Activated T-cell treated with anti-CD3 and anti-CD28 coated beads, Interleukin-2, amount 50 U/mL, for 72 hours (primary cell): ENCODE results near the gene LRBA. TPM values are rescaled to one million over a fixed set of nuclear protein-coding genes. Genes with fewer than 3 reads are reported as not detected.

Experiments
- ATAC-seq, 2 donors: fragments of 150-1000 bp; cut with Tn5 transposase; replicated peaks in 1 of 2; 2 replicates each; pipeline ENCODE4 v1.10.0; 2021; ENCODE audit warnings: moderate library complexity in 2 of 2, mild to moderate bottlenecking in 1 of 2
- DNase-seq, 2 donors: peaks; one replicate each; pipeline ENCODE4 v3.0.0; 2021 to 2022; ENCODE audit warnings: mixed read lengths in 1 of 2
- H3K27ac Mint-ChIP-seq: one replicate; pipeline ENCODE4 v1.8.0; 2022; ENCODE audit warnings: mild to moderate bottlenecking, moderate library complexity, mixed read lengths
- H3K27me3 Mint-ChIP-seq: one replicate; pipeline ENCODE4 v1.8.0; 2022; ENCODE audit warnings: low read depth, mixed read lengths
- H3K36me3 Mint-ChIP-seq, 2 donors: one replicate each; pipeline ENCODE4 v1.8.0; 2022; ENCODE audit warnings: mixed read lengths in 2 of 2, mild to moderate bottlenecking in 1 of 2; ENCODE audit not compliant: insufficient read depth in 2 of 2
- H3K4me1 Mint-ChIP-seq: one replicate; pipeline ENCODE4 v1.8.0; 2022; ENCODE audit warnings: low read depth, mixed read lengths
- H3K4me3 Mint-ChIP-seq, 2 donors: one replicate each; pipeline ENCODE4 v1.8.0; 2022; ENCODE audit warnings: mild to moderate bottlenecking in 2 of 2, mixed read lengths in 2 of 2, moderate library complexity in 2 of 2
- H3K9me3 Mint-ChIP-seq, 2 donors: one replicate each; pipeline ENCODE4 v1.8.0; 2022; ENCODE audit warnings: mixed read lengths in 2 of 2
- total RNA-seq, 2 donors: library from RNA; stranded (reverse); gene quantifications; one replicate each; pipeline ENCODE4 v1.2.3, GENCODE V29; 2022

Gene LRBA
- total RNA-seq, 2 donors from 2014 or later = 46.3 to 56.6 TPM

DNA sequence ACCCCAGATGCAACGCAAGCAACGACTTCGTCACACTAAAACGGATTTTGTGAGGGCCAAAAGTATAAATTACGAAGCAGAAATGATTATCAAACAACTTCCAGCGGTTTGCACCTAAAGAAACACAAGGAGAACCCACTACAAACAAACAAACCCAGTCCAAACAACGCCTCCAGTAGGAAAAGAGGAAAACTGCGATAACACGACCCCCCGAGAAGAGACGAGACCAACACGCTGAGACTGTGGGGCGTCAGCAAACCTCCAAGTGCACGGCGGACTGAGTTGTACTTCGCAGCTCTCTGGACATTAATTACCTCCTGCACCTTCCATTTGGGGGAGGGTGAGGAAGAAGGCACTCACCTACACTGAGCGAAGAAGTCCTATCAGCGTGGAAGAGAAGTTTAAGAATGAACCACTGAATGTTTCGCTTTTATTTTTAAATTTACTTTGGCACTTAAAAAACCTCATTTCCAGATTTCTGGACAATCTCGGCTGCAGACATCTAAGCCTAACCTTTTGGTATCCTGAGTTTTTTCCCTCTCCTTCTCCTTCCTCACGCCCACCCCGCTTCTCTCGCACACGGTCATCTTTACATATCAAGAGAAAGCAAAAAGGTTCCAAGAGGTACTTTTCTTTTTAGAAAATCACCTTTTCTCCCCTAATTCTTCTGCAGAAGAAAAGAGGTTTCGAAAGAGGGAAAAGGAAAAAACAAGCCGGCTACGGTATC is 432.8 kb downstream of the LRBA start, which contains the start of gene MAB21L2:
MAB21L2 (plus strand) TSS at position 6 of the 727 bp plus-strand sequence. CDS start 879 bp downstream, outside the sequence.
- ATAC-seq = no peak
- Mint-ChIP-seq H3K9me3 (no peaks in the 10 kb centered on the region), H3K4me1 (no peaks in the 10 kb centered on the region), H3K4me3 (no peak within 1 kb of the TSS), H3K36me3 (peaks cover 9 to 25% of the 10 kb centered on the region in 2 donors), H3K27me3 (no peaks in the 10 kb centered on the region), H3K27ac (no peak within 1 kb of the TSS)
- no peak for DNase-seq

DNA sequence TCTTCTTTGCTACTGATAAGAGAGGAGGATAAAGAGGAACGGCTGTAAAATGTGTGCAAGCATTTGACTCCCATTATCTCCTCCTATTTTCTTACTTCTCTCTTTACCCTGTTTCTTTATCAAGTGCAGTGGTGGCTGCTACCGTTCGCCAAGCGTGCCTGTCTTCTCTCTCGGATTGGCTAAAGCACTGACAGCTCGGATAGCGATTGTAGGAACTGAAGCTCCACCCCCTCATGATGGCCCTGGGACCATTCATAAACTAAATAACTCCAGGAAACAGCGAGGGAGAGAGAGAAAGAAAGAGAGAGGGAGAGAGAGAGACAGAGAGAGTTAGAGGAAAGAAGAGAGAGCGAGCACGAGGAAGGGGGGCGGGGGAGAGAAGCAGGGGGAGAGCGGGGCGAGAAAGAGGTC is 433.4 kb downstream of the LRBA start:
- no peaks in the 10 kb centered on the region for H3K4me1 Mint-ChIP-seq
- ATAC-seq (no peak), DNase-seq (no peak)
- no peaks in the 10 kb centered on the region for H3K27me3 Mint-ChIP-seq
- no peak overlapping the region for H3K4me3 Mint-ChIP-seq
- H3K27ac Mint-ChIP-seq = no peak overlapping the region
- H3K36me3 Mint-ChIP-seq = peaks cover 9 to 25% of the 10 kb centered on the region in 2 donors
- H3K9me3 Mint-ChIP-seq = no peaks in the 10 kb centered on the region

DNA sequence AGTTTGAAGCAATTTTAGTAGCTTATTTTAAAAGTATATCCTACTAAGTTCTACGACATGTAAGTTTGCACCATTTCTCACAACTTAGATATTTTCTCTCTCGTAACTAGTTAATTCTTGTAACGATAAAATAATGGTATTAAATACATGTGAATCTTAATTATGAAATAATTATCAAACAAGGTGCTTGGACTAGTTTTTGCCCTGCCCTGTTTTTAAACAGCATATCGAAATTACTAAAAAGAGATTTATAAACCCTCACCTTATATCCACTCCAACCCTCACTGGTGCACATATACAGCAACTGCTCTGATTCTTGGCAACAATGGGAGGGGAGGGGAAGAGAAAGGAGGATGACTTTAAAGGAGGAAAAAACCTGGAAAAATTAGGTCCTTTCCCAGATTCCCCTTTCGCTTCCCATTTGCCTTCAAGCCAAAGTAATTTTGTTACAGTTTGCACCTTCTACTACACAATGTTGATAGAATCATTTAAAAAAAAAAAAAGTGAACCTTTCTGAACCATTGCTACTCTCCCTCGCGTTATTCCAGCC is 434.0 kb downstream of the LRBA start:
- Mint-ChIP-seq H3K4me1 (no peaks in the 10 kb centered on the region), H3K27ac (no peak overlapping the region), H3K27me3 (no peaks in the 10 kb centered on the region), H3K9me3 (no peaks in the 10 kb centered on the region), H3K36me3 (peaks cover 9 to 24% of the 10 kb centered on the region in 2 donors), H3K4me3 (no peak overlapping the region)
- ATAC-seq (no peak), DNase-seq (no peak)

DNA sequence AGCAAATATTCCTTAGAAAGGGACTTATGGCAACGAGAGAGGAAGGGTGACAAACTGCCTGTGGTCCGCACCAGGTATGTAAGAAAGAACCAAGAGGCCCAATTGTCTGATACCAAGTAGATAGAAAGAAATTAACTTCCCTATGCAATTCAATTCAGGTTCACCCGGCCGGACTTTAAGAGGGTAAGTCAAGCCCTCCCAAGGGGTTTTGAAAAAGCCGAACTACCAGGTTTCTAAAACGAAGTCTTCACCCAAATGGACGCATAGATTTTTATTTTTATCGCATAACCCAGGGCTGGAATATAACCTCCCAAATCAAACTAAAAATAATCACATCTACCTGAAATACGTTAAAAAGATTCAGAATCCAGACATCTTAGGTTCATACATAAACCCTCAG is 434.8 kb downstream of the LRBA start:
- H3K36me3 Mint-ChIP-seq = peaks cover 9 to 23% of the 10 kb centered on the region in 2 donors
- H3K27ac Mint-ChIP-seq = no peak overlapping the region
- DNase-seq (no peak), ATAC-seq (no peak)
- no peaks in the 10 kb centered on the region for H3K4me1 Mint-ChIP-seq
- no peak overlapping the region for H3K4me3 Mint-ChIP-seq
- no peaks in the 10 kb centered on the region for H3K27me3 Mint-ChIP-seq
- no peaks in the 10 kb centered on the region for H3K9me3 Mint-ChIP-seq

DNA sequence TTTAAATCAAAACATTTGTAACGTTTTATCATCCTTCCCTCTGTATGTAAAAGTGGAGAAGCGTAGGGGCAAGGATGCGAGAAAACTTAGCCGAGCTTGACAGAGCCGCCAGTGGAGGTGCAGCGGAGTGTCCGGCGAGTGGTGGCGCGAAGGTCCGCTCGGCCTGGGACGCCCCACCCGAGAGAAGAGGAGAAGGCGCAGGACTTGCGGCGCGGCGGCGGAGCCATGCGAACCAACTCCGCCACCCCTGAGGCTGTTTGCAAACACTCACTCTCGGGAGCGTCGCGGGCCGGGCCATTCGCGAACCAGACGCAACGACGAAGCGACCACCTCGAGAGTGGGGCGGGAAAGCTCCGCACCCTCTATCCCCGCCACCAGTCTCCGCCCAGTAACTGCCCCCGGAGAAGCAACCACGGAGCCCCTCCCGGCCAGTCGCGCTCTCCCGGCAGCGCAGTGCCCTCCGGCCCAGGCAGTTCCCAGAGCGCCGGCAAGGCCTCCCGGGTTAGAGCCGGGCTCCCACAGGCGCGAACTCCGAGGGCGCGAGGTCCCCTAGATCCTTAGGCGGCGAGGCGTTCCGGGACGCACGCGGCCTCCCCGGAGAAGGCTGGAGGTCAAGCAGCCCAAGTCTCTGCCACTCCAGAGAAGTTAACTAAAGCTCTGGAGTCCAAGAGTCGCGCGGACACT is 435.4 kb downstream of the LRBA start:
- ATAC-seq (no peak), DNase-seq (no peak)
- H3K36me3 Mint-ChIP-seq = peaks cover 9 to 23% of the 10 kb centered on the region in 2 donors
- H3K4me3 Mint-ChIP-seq = no peak overlapping the region
- no peaks in the 10 kb centered on the region for H3K9me3 Mint-ChIP-seq
- H3K4me1 Mint-ChIP-seq = no peaks in the 10 kb centered on the region
- no peak overlapping the region for H3K27ac Mint-ChIP-seq
- H3K27me3 Mint-ChIP-seq = no peaks in the 10 kb centered on the region

DNA sequence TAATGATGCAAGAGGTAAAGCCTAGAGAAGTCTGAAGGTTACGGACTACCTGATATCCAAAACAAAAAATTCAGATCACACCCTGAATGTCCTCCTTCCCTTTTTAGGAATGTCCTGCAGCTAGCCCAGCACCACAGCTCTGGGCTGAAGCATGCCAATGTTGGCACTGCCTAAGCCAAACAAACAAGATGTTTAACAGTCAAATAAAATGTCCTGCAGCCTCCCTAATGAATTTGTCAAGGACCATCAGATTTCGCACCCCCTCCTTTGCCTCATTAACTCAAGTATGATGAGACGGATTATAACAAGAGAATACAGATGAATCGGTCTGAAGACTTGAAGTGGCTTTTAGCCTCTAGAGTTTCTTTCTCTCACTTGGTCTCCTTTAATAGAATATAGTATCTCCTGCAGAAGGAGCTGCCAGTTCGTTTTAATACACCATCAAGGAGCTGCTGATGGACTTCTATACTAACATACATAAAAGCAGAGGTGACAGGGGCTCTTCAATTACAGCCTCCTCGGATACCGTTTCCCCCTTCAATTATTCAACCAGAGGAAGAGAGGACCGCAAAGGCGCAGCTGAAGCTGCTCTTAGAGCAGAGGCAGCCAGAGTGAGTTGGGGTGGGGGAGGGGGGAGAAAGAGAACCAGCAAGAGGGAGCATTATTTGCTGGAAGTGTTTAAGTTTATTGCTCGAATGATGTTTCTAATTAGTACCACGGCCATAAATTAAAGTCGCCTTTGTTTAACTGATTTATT is 436.2 kb downstream of the LRBA start:
- no peaks in the 10 kb centered on the region for H3K4me1 Mint-ChIP-seq
- no peaks in the 10 kb centered on the region for H3K9me3 Mint-ChIP-seq
- no peak for DNase-seq
- peaks cover 9 to 20% of the 10 kb centered on the region in 2 donors for H3K36me3 Mint-ChIP-seq
- H3K27ac Mint-ChIP-seq = no peak overlapping the region
- H3K27me3 Mint-ChIP-seq = no peaks in the 10 kb centered on the region
- no peak overlapping the region for H3K4me3 Mint-ChIP-seq
- ATAC-seq = no peak

DNA sequence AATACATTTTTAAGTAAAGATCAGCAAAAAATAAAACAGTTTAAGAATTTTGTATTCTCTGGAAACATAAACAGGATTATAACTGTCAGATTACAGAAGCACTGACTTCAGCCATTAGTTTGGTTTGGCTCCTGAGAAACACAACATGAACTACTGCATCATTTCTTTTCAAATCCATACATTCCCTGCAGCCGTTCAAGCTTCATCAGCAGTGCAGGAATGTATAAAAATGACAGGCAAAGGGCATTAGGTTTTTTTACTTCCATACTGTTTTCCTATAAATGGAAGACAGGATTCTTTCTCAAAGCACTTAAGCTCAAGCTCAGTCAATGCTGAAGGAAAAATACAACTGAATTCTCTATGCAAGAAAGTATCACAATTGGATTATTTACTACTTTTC is 437.3 kb downstream of the LRBA start:
- H3K9me3 Mint-ChIP-seq = no peaks in the 10 kb centered on the region
- no peak overlapping the region for H3K4me3 Mint-ChIP-seq
- ATAC-seq (no peak), DNase-seq (no peak)
- peaks cover 9 to 13% of the 10 kb centered on the region in 2 donors for H3K36me3 Mint-ChIP-seq
- H3K27ac Mint-ChIP-seq = no peak overlapping the region
- peaks cover 9% of the 10 kb centered on the region for H3K4me1 Mint-ChIP-seq
- no peaks in the 10 kb centered on the region for H3K27me3 Mint-ChIP-seq

DNA sequence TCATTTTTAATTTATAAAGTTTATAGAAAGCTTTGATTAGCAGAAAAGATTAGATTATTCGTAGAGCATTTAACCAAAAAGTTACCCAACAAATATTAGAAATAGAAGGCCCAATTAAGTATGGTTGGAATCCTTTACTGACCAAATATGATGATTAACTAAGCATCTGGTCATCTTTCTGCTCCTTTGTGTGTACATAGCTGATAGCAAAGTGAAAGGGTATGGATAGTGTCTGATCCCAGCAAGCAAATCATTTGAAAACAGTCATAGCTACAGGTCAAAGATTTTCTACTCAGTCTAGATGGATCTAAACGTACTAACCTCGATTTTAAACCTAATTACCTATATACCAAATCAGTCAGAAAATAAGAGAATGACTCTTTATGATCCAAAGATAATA is 440.4 kb downstream of the LRBA start:
- peaks cover 0 to 3% of the 10 kb centered on the region in 2 donors for H3K36me3 Mint-ChIP-seq
- ATAC-seq = no peak
- H3K27ac Mint-ChIP-seq = no peak overlapping the region
- no peaks in the 10 kb centered on the region for H3K9me3 Mint-ChIP-seq
- DNase-seq = no peak
- peaks cover 11% of the 10 kb centered on the region for H3K4me1 Mint-ChIP-seq
- H3K27me3 Mint-ChIP-seq = no peaks in the 10 kb centered on the region
- no peak overlapping the region for H3K4me3 Mint-ChIP-seq

DNA sequence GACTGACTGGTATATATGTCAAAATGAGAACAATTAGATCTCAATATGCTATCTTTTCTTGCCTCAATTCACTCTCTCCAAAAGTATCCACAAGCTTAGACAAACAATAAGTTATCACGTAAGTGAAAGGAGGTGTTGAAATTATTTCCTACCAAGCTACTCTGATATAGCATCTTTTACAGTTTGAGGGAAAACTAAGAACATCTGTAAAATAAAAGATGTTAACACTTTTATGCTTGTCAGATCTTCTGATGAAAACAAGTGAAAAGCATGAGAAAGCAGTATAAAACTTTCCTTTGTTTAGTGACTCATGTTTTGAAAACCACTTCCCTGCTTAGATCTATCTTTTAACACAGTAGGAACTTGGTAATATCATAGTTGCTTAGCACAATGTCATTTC is 441.6 kb downstream of the LRBA start:
- ATAC-seq = peak; percentile 66 to 78
- Mint-ChIP-seq H3K4me1 (peaks cover 11% of the 10 kb centered on the region), H3K9me3 (no peaks in the 10 kb centered on the region), H3K27me3 (no peaks in the 10 kb centered on the region), H3K4me3 (peak overlapping the region in 1 of 2 donors; percentile 49), H3K36me3 (no peaks in the 10 kb centered on the region), H3K27ac (peak overlapping the region; percentile 82)
- no peak for DNase-seq

DNA sequence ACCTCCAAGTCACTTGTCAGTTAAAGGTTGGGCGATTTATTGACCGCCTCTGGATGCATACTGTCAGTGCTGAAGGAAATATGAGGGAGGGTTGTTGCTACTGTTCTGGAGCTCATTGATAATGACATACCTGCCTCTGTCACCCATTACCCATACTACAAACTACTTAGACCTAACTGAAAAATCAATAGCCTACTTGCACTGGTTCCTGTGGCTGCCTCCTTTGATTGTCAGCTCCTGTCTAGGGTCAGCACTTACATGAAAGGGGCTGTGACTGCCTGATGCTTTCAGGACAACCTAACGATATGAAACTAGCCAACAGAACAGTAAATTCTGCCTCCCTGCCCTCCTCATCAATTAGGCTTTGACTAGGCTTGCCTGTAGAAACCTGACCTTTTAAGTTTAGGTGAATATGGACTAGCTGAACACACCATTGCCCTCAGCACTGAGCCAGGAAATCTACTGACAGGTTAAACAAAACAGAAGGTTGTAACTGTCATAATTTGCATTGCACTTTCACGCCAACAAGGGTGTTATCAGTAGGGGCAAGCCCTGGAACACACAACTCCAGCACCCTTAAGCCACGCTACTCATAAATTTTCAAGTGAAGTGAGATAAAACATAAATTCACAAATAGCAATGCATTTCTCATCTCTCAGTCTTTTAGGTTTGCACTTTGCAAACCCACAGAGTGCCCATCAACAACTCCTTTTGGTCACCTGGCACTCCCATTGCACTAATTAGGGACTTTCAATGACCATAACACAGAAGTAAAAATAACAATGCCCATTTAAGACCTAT is 442.2 kb downstream of the LRBA start:
- H3K36me3 Mint-ChIP-seq = no peaks in the 10 kb centered on the region
- H3K4me1 Mint-ChIP-seq = peaks cover 11% of the 10 kb centered on the region
- H3K27ac Mint-ChIP-seq = peak overlapping the region; percentile 82
- no peaks in the 10 kb centered on the region for H3K9me3 Mint-ChIP-seq
- no peaks in the 10 kb centered on the region for H3K27me3 Mint-ChIP-seq
- no peak overlapping the region for H3K4me3 Mint-ChIP-seq
- ATAC-seq = peak in 1 of 2 donors; percentile 19
- no peak for DNase-seq

DNA sequence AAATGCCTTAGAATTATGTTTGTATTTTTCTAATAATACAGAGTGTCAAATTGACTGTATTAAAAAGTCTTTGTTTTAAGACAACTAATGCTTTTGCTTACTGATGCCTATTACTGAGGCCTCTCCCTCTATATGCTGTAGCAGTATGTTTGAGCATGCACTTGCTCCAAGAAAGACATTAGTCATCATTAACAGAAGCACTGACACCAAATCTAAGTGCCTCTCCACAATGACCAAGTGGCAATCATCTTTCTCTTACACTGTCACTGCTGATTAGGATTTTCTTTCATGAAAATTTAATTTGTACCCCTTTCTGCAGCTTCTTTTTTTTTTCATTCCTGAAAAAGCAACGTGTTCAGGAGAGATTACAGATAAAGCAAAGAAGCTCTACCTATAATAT is 444.2 kb downstream of the LRBA start:
- ATAC-seq (no peak), DNase-seq (no peak)
- Mint-ChIP-seq H3K27ac (no peak overlapping the region), H3K9me3 (peaks cover 0 to 2% of the 10 kb centered on the region in 2 donors), H3K4me3 (no peak overlapping the region), H3K27me3 (no peaks in the 10 kb centered on the region), H3K36me3 (peaks cover 0 to 3% of the 10 kb centered on the region in 2 donors), H3K4me1 (peaks cover 11% of the 10 kb centered on the region)

DNA sequence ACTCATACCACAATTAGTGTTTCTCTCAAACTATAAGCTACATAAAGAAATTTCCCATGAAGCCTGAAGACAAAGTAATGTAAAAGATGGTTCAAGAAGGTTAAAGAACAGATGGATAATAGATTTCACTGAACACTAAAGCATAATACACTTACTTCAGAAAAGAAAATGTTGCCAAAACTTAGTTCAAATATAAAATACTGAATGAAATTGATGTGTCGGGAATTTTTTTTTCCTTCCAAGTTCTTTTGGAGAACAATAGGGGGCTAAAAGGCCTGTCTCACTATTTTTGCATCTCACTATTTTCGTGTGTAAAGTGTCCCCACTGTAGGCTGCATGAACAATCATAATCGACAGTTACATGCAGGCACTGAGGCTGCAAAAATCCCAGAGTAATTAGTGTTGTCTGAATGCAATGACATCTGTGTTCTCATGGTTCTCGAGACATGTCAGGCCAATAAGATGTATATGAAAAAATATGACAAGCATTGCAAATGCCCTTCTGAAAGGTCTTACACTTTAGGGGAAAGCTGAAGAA is 445.0 kb downstream of the LRBA start:
- no peak overlapping the region for H3K27ac Mint-ChIP-seq
- H3K4me3 Mint-ChIP-seq = no peak overlapping the region
- DNase-seq (no peak), ATAC-seq (no peak)
- no peaks in the 10 kb centered on the region for H3K27me3 Mint-ChIP-seq
- peaks cover under 1 to 4% of the 10 kb centered on the region in 2 donors for H3K36me3 Mint-ChIP-seq
- peaks cover 11% of the 10 kb centered on the region for H3K4me1 Mint-ChIP-seq
- H3K9me3 Mint-ChIP-seq = peaks cover under 1 to 2% of the 10 kb centered on the region in 2 donors
